Naive B cell (primary cell): ENCODE measurements around the gene TMEM176B. TPM values are rescaled to one million over a fixed set of nuclear protein-coding genes. Genes with fewer than 3 reads are reported as not detected.
"Not testable (repeated sequence)": the region's sequence is repeated elsewhere in the genome, so short reads cannot be mapped to it uniquely, and the experiment has no call there.

ENCODE experiments used
- ATAC-seq, 2 donors: fragments of 150-1000 bp; cut with Tn5 transposase; 2 replicates each; pipeline ENCODE4 v1.10.0; 2021; ENCODE audit warnings: low read depth in 2 of 2, mild to moderate bottlenecking in 2 of 2, moderate library complexity in 2 of 2
- DNase-seq: peaks from one replicate; pipeline ENCODE4 v3.0.0; 2022
- H3K27ac Mint-ChIP-seq, 6 donors: one replicate each; pipeline ENCODE4 v1.8.0; 2020 to 2022; ENCODE audit warnings: mild to moderate bottlenecking in 6 of 6, mixed read lengths in 6 of 6, moderate library complexity in 5 of 6, inconsistent platforms in 2 of 6
- H3K27me3 Mint-ChIP-seq, 3 donors: one replicate each; pipeline ENCODE4 v1.8.0; 2021 to 2022; ENCODE audit warnings: mixed read lengths in 3 of 3, mild to moderate bottlenecking in 1 of 3
- H3K36me3 Mint-ChIP-seq, 2 donors: one replicate each; pipeline ENCODE4 v1.8.0; 2020 to 2022; ENCODE audit warnings: mixed read lengths in 2 of 2, inconsistent platforms in 1 of 2, mild to moderate bottlenecking in 1 of 2
- H3K4me1 Mint-ChIP-seq, 3 donors: one replicate each; pipeline ENCODE4 v1.8.0; 2020 to 2022; ENCODE audit warnings: mixed read lengths in 3 of 3, inconsistent platforms in 1 of 3, mild to moderate bottlenecking in 1 of 3, moderate library complexity in 1 of 3
- H3K4me3 Mint-ChIP-seq, 8 donors: one replicate each; pipeline ENCODE4 v1.8.0; 2020 to 2022; ENCODE audit warnings: mild to moderate bottlenecking in 8 of 8, mixed read lengths in 8 of 8, moderate library complexity in 8 of 8, inconsistent platforms in 2 of 8
- H3K9me3 Mint-ChIP-seq, 7 donors: one replicate each; pipeline ENCODE4 v1.8.0; 2020 to 2022; ENCODE audit warnings: mixed read lengths in 7 of 7, mild to moderate bottlenecking in 5 of 7, inconsistent platforms in 2 of 7, moderate library complexity in 1 of 7
- polyA plus RNA-seq, 6 donors: library from polyadenylated mRNA; unstranded; fragments of 300-500 nt; fragmentation: Illumina TruSeq; gene quantifications; one replicate each; pipeline ENCODE4 v1.2.3, GENCODE V29; 2021; ENCODE audit warnings: low read depth in 6 of 6

Gene TMEM176B
- polyA plus RNA-seq, 6 donors from 2014 or later: 0.23 to 1.8 (median 1.3) TPM; not detected in 3

GRCh38 chr7:150778738-150779301, 21.3 kb downstream of the TMEM176B start:
- Mint-ChIP-seq H3K4me3 (no peak overlapping the region), H3K36me3 (peaks cover 4 to 5% of the 10 kb centered on the region in 2 donors), H3K4me1 (no peaks in the 10 kb centered on the region), H3K9me3 (peaks cover under 1 to 13% (median 5%) of the 10 kb centered on the region in 7 donors), H3K27me3 (peaks cover 12 to 31% (median 28%) of the 10 kb centered on the region in 3 donors), H3K27ac (no peak overlapping the region)
- DNase-seq (peak; percentile 40), ATAC-seq (peak; percentile 38 to 46)

GRCh38 chr7:150778014-150778737, 22.0 kb downstream of the TMEM176B start:
- no peaks in the 10 kb centered on the region for H3K4me1 Mint-ChIP-seq
- H3K9me3 Mint-ChIP-seq: peaks cover 5 to 19% (median 11%) of the 10 kb centered on the region in 7 donors
- H3K27me3 Mint-ChIP-seq: peaks cover 12 to 31% (median 25%) of the 10 kb centered on the region in 3 donors
- no peak overlapping the region for H3K27ac Mint-ChIP-seq
- no peak for ATAC-seq
- H3K36me3 Mint-ChIP-seq: peaks cover 9 to 11% of the 10 kb centered on the region in 2 donors
- H3K4me3 Mint-ChIP-seq: no peak overlapping the region
- DNase-seq: no peak

- H3K4me1 Mint-ChIP-seq, H3K4me3 Mint-ChIP-seq, DNase-seq, ATAC-seq: not testable (repeated sequence)
- H3K36me3 Mint-ChIP-seq: peaks cover 9 to 11% of the 10 kb centered on the region in 2 donors
- H3K27me3 Mint-ChIP-seq: peaks cover 13 to 22% (median 18%) of the 10 kb centered on the region in 3 donors
- peak overlapping the region in 1 of 6 donors; percentile 16 for H3K27ac Mint-ChIP-seq
- H3K9me3 Mint-ChIP-seq: peaks cover 5 to 28% (median 18%) of the 10 kb centered on the region in 7 donors
Measured at GRCh38 chr7:150774131-150774530, 26.0 kb downstream of the TMEM176B start.

- H3K36me3 Mint-ChIP-seq: peaks cover 9 to 11% of the 10 kb centered on the region in 2 donors
- no peaks in the 10 kb centered on the region for H3K4me1 Mint-ChIP-seq
- no peak for DNase-seq
- ATAC-seq: no peak
- H3K4me3 Mint-ChIP-seq: peak overlapping the region in 1 of 8 donors; percentile 57
- peaks cover 6 to 13% (median 9%) of the 10 kb centered on the region in 3 donors for H3K27me3 Mint-ChIP-seq
- no peak overlapping the region for H3K27ac Mint-ChIP-seq
- H3K9me3 Mint-ChIP-seq: peaks cover 5 to 23% (median 18%) of the 10 kb centered on the region in 7 donors
Measured at GRCh38 chr7:150769768-150770167, 30.4 kb downstream of the TMEM176B start.

GRCh38 chr7:150766334-150766709, 33.8 kb downstream of the TMEM176B start:
- peaks cover 6 to 21% (median 9%) of the 10 kb centered on the region in 3 donors for H3K27me3 Mint-ChIP-seq
- H3K36me3 Mint-ChIP-seq: no peaks in the 10 kb centered on the region
- H3K27ac Mint-ChIP-seq: no peak overlapping the region

GRCh38 chr7:150759479-150759878, 40.7 kb downstream of the TMEM176B start:
- Mint-ChIP-seq H3K27me3 (peaks cover 0 to 11% (median 0%) of the 10 kb centered on the region in 3 donors), H3K4me3 (no peak overlapping the region), H3K4me1 (peaks cover 6 to 11% (median 7%) of the 10 kb centered on the region in 3 donors), H3K9me3 (peaks cover 0 to 18% (median 13%) of the 10 kb centered on the region in 7 donors), H3K36me3 (no peaks in the 10 kb centered on the region), H3K27ac (no peak overlapping the region)
- DNase-seq: no peak
- no peak for ATAC-seq

More at GRCh38 chr7:150766334-150766709, 33.8 kb downstream of the TMEM176B start:
- H3K4me3 Mint-ChIP-seq: no peak overlapping the region
- DNase-seq (no peak), ATAC-seq (no peak)
- no peaks in the 10 kb centered on the region for H3K4me1 Mint-ChIP-seq
- H3K9me3 Mint-ChIP-seq: peaks cover 0 to 12% (median 3%) of the 10 kb centered on the region in 7 donors

- peaks cover 0 to 11% (median 7%) of the 10 kb centered on the region in 3 donors for H3K27me3 Mint-ChIP-seq
- no peak for DNase-seq
- H3K27ac Mint-ChIP-seq: no peak overlapping the region
- H3K9me3 Mint-ChIP-seq: peaks cover 0 to 14% (median 8%) of the 10 kb centered on the region in 7 donors
- H3K36me3 Mint-ChIP-seq: no peaks in the 10 kb centered on the region
- H3K4me3 Mint-ChIP-seq: no peak overlapping the region
- ATAC-seq: no peak
- peaks cover 11 to 13% (median 11%) of the 10 kb centered on the region in 3 donors for H3K4me1 Mint-ChIP-seq
Measured at GRCh38 chr7:150756858-150757257, 43.3 kb downstream of the TMEM176B start.

GRCh38 chr7:150756166-150756565, 44.0 kb downstream of the TMEM176B start:
- Mint-ChIP-seq H3K9me3 (peaks cover 0 to 8% (median under 1%) of the 10 kb centered on the region in 7 donors), H3K4me1 (peaks cover 11 to 13% (median 11%) of the 10 kb centered on the region in 3 donors), H3K4me3 (no peak overlapping the region), H3K36me3 (no peaks in the 10 kb centered on the region), H3K27me3 (peaks cover 0 to 7% (median 5%) of the 10 kb centered on the region in 3 donors), H3K27ac (peak overlapping the region in 3 of 6 donors; percentile 12 to 37 (median 25))
- ATAC-seq (no peak), DNase-seq (no peak)

GRCh38 chr7:150755473-150756099, 44.6 kb downstream of the TMEM176B start:
- peaks cover 11 to 13% (median 11%) of the 10 kb centered on the region in 3 donors for H3K4me1 Mint-ChIP-seq
- peaks cover 0 to 7% (median 0%) of the 10 kb centered on the region in 7 donors for H3K9me3 Mint-ChIP-seq
- DNase-seq (no peak), ATAC-seq (no peak)
- peak overlapping the region in 3 of 6 donors; percentile 7 to 70 (median 32) for H3K27ac Mint-ChIP-seq
- H3K36me3 Mint-ChIP-seq: no peaks in the 10 kb centered on the region
- peaks cover 0 to 7% (median 4%) of the 10 kb centered on the region in 3 donors for H3K27me3 Mint-ChIP-seq
- H3K4me3 Mint-ChIP-seq: peak overlapping the region in 2 of 8 donors; percentile 17 to 40

GRCh38 chr7:150754951-150755350, 45.2 kb downstream of the TMEM176B start:
- DNase-seq (no peak), ATAC-seq (no peak)
- Mint-ChIP-seq H3K9me3 (peaks cover 0 to 3% (median 0%) of the 10 kb centered on the region in 7 donors), H3K27ac (peak overlapping the region in 2 of 6 donors; percentile 32 to 70), H3K4me1 (peaks cover 11 to 13% (median 11%) of the 10 kb centered on the region in 3 donors), H3K4me3 (peak overlapping the region in 1 of 8 donors; percentile 40), H3K27me3 (peaks cover 0 to 7% (median 4%) of the 10 kb centered on the region in 3 donors), H3K36me3 (no peaks in the 10 kb centered on the region)

GRCh38 chr7:150753826-150754603, 46.1 kb downstream of the TMEM176B start:
- H3K36me3 Mint-ChIP-seq: no peaks in the 10 kb centered on the region
- no peak overlapping the region for H3K4me3 Mint-ChIP-seq
- peak overlapping the region in 1 of 6 donors; percentile 66 for H3K27ac Mint-ChIP-seq
- peak; percentile 27 to 41 for ATAC-seq
- H3K4me1 Mint-ChIP-seq: peaks cover 11 to 13% (median 11%) of the 10 kb centered on the region in 3 donors
- DNase-seq: no peak
- peaks cover 0 to 12% (median 4%) of the 10 kb centered on the region in 3 donors for H3K27me3 Mint-ChIP-seq
- H3K9me3 Mint-ChIP-seq: no peaks in the 10 kb centered on the region

- H3K4me3 Mint-ChIP-seq: no peak overlapping the region
- no peaks in the 10 kb centered on the region for H3K9me3 Mint-ChIP-seq
- peaks cover 11 to 13% (median 11%) of the 10 kb centered on the region in 3 donors for H3K4me1 Mint-ChIP-seq
- no peak for ATAC-seq
- peak overlapping the region in 1 of 6 donors; percentile 87 for H3K27ac Mint-ChIP-seq
- peaks cover 0 to 12% (median 5%) of the 10 kb centered on the region in 3 donors for H3K27me3 Mint-ChIP-seq
- no peaks in the 10 kb centered on the region for H3K36me3 Mint-ChIP-seq
- no peak for DNase-seq
Measured at GRCh38 chr7:150753239-150753638, 46.9 kb downstream of the TMEM176B start.
